ENCODE measurements around the gene AIDA. TPM values are rescaled to one million over a fixed set of nuclear protein-coding genes. Genes with fewer than 3 reads are reported as not detected.

The AIDA gene
- total and polyA plus RNA-seq, 2 donors (not counting 1 experiment from before 2014, with no cell fraction given): 41.7 to 77.7 TPM

GRCh38 chr1:222730866-222731265 lies 18.6 kb upstream of the AIDA start:
- peaks cover 49% of the 10 kb centered on the region for H3K4me1 Mint-ChIP-seq
- peak overlapping the region; percentile 59 for H3K27ac Mint-ChIP-seq
- Histone ChIP-seq H3K27ac (ENCODE audit: low read length in 2 of 2) (peak overlapping the region; percentile 14 to 84), H3K4me2 (replicated peaks; ENCODE audit: low read depth, low read length, poor library complexity, severe bottlenecking) (peak overlapping the region; percentile 67), H3K9me3 (ENCODE audit: control extremely low read depth in 1 of 3, control insufficient read depth in 2 of 3, insufficient read depth in 1 of 3, low read length in 2 of 3) (no peaks in the 10 kb centered on the region), H2AFZ (ENCODE audit: insufficient read depth, low read depth, low read length, poor library complexity, severe bottlenecking) (no peak overlapping the region), H3K27me3 (replicated peaks in 1 of 4; ENCODE audit: control extremely low read depth in 1 of 4, control insufficient read depth in 3 of 4, insufficient read depth in 4 of 4, low read length in 3 of 4) (no peaks in the 10 kb centered on the region), H3K9ac (ENCODE audit: low read length) (no peak overlapping the region), H3K36me3 (replicated peaks in 1 of 2; ENCODE audit: control extremely low read depth in 1 of 2, control insufficient read depth in 1 of 2, extremely low read depth in 1 of 2, insufficient read depth in 2 of 2, low read length in 1 of 2) (peaks cover 9 to 40% of the 10 kb centered on the region in 2 experiments), H4K20me1 (ENCODE audit: control insufficient read depth, insufficient read depth, low read length, poor library complexity, severe bottlenecking) (no peaks in the 10 kb centered on the region), H3K79me2 (ENCODE audit: control insufficient read depth, insufficient read depth, low read length) (peaks cover 8% of the 10 kb centered on the region), H3K4me1 (ENCODE audit: control insufficient read depth in 2 of 2, insufficient read depth in 2 of 2, low read length in 2 of 2) (peaks cover 41 to 52% of the 10 kb centered on the region in 2 donors), H3K4me3 (ENCODE audit: control extremely low read depth in 1 of 5, extremely low read depth in 1 of 5, insufficient read depth in 1 of 5, low read depth in 2 of 5, low read length in 4 of 5) (no peak overlapping the region)
- H3K27me3 Mint-ChIP-seq: no peaks in the 10 kb centered on the region
- ATAC-seq (ENCODE audit: low read depth) (no peak), DNase-seq (no peak)
- POLR2A ChIA-PET: interaction anchor here (0.6 to 3.6 kb wide), 5 partner anchors 9 to 42 kb away, joined by 3 to 50 read pairs (median 5); partner anchors contain the start of genes AIDA and BROX
- CTCF ChIA-PET: interaction anchor here (1.0 to 4.6 kb wide), 6 partner anchors 9 to 350 kb away, joined by 5 to 25 read pairs (median 6); no protein-coding TSS in a partner anchor
- no peaks in the 10 kb centered on the region for H3K9me3 Mint-ChIP-seq (ENCODE audit: insufficient read depth)
- 29% methylated on average over 1 of the region's 1 CpG for WGBS (ENCODE audit: insufficient coverage)
- peak overlapping the region; percentile 64 for H3K4me3 Mint-ChIP-seq
- TF ChIP-seq EZH2 (IDR thresholded peaks at IDR 0.05; ENCODE audit: borderline replicate concordance, insufficient read depth, low read depth, low read length, poor library complexity, severe bottlenecking) (no peak), CTCF (IDR thresholded peaks at IDR 0.05) (no peak)
- intact Hi-C loops (cut with micrococcal nuclease): no loop called here

GRCh38 chr1:222728746-222729145 lies 16.5 kb upstream of the AIDA start:
- Histone ChIP-seq H4K20me1 (ENCODE audit: control insufficient read depth, insufficient read depth, low read length, poor library complexity, severe bottlenecking) (no peaks in the 10 kb centered on the region), H2AFZ (ENCODE audit: insufficient read depth, low read depth, low read length, poor library complexity, severe bottlenecking) (no peak overlapping the region), H3K79me2 (ENCODE audit: control insufficient read depth, insufficient read depth, low read length) (peaks cover 12% of the 10 kb centered on the region), H3K4me3 (ENCODE audit: control extremely low read depth in 1 of 5, extremely low read depth in 1 of 5, insufficient read depth in 1 of 5, low read depth in 2 of 5, low read length in 4 of 5) (no peak overlapping the region), H3K9ac (ENCODE audit: low read length) (no peak overlapping the region), H3K27me3 (replicated peaks in 1 of 4; ENCODE audit: control extremely low read depth in 1 of 4, control insufficient read depth in 3 of 4, insufficient read depth in 4 of 4, low read length in 3 of 4) (no peaks in the 10 kb centered on the region), H3K27ac (ENCODE audit: low read length in 2 of 2) (no peak overlapping the region), H3K9me3 (ENCODE audit: control extremely low read depth in 1 of 3, control insufficient read depth in 2 of 3, insufficient read depth in 1 of 3, low read length in 2 of 3) (no peaks in the 10 kb centered on the region), H3K36me3 (replicated peaks in 1 of 2; ENCODE audit: control extremely low read depth in 1 of 2, control insufficient read depth in 1 of 2, extremely low read depth in 1 of 2, insufficient read depth in 2 of 2, low read length in 1 of 2) (peaks cover 8 to 55% of the 10 kb centered on the region in 2 experiments), H3K4me1 (ENCODE audit: control insufficient read depth in 2 of 2, insufficient read depth in 2 of 2, low read length in 2 of 2) (peaks cover 26 to 31% of the 10 kb centered on the region in 2 donors), H3K4me2 (replicated peaks; ENCODE audit: low read depth, low read length, poor library complexity, severe bottlenecking) (no peak overlapping the region)
- DNase-seq: no peak
- Mint-ChIP-seq H3K27me3 (no peaks in the 10 kb centered on the region), H3K4me3 (no peak overlapping the region), H3K4me1 (peaks cover 35% of the 10 kb centered on the region), H3K9me3 (ENCODE audit: insufficient read depth) (no peaks in the 10 kb centered on the region), H3K27ac (no peak overlapping the region)
- CTCF ChIA-PET: interaction anchor here (0.9 to 1.6 kb wide), 6 partner anchors 8 to 266 kb away, joined by 3 to 7 read pairs (median 3); no protein-coding TSS in a partner anchor
- no peak for ATAC-seq (ENCODE audit: low read depth)
- POLR2A ChIA-PET: no interaction called here
- WGBS (ENCODE audit: insufficient coverage): no CpG with 5 or more reads among the region's 1 CpG
- intact Hi-C loops (cut with micrococcal nuclease): no loop called here
- TF ChIP-seq CTCF (IDR thresholded peaks at IDR 0.05) (no peak), EZH2 (IDR thresholded peaks at IDR 0.05; ENCODE audit: borderline replicate concordance, insufficient read depth, low read depth, low read length, poor library complexity, severe bottlenecking) (no peak)
